D721Med (cell line): ENCODE results near the gene STX10.

Experiments
- DNase-seq: peaks from one replicate; pipeline ENCODE4 v3.0.0; 2011; ENCODE audit warnings: low spot score; ENCODE audit not compliant: insufficient read length
- FAIRE-seq: peaks from 2 replicates; lab custom pipeline; 2011; peaks lifted over from hg19 to GRCh38; lab: Jason Lieb, UNC
- CTCF ChIP-seq: IDR thresholded peaks from 2 replicates; pipeline ENCODE4 v1.5.1; 2012; ENCODE audit warnings: mild to moderate bottlenecking, control low read depth; ENCODE audit not compliant: insufficient read depth; ENCODE audit errors: missing control alignments

Gene STX10

GRCh38 chr19:13122275-13122878, 27.8 kb downstream of the STX10 start:
- no peak for FAIRE-seq
- no peak for DNase-seq
- no peak for TF ChIP-seq CTCF

GRCh38 chr19:13121551-13122274, 28.5 kb downstream of the STX10 start:
- DNase-seq, result no peak
- no peak for TF ChIP-seq CTCF
- no peak for FAIRE-seq

- FAIRE-seq (no peak), DNase-seq (no peak)
- no peak for TF ChIP-seq CTCF
These were observed 29.4 kb downstream of the STX10 start for GRCh38 chr19:13120817-13121216.

- no peak for DNase-seq
These were observed 30.1 kb downstream of the STX10 start for GRCh38 chr19:13120031-13120430.

GRCh38 chr19:13119627-13120026, 30.5 kb downstream of the STX10 start:
- FAIRE-seq, result no peak
- TF ChIP-seq CTCF, result no peak

More at GRCh38 chr19:13120031-13120430, 30.1 kb downstream of the STX10 start:
- TF ChIP-seq CTCF, result no peak
- FAIRE-seq, result no peak

GRCh38 chr19:13118424-13119193, 31.6 kb downstream of the STX10 start:
- DNase-seq, result no peak
- TF ChIP-seq CTCF, result no peak
- no peak for FAIRE-seq

More at GRCh38 chr19:13119627-13120026, 30.5 kb downstream of the STX10 start:
- DNase-seq, result no peak
